DMS153 (cell line): ENCODE data around the gene WDR70.
"Not testable (repeated sequence)": the region's sequence is repeated elsewhere in the genome, so short reads cannot be mapped to it uniquely, and the experiment has no call there.

Source experiments
- DNase-seq: peaks from one replicate; lab custom pipeline; 2025; lab: John Stamatoyannopoulos, UW

The WDR70 gene

DNA sequence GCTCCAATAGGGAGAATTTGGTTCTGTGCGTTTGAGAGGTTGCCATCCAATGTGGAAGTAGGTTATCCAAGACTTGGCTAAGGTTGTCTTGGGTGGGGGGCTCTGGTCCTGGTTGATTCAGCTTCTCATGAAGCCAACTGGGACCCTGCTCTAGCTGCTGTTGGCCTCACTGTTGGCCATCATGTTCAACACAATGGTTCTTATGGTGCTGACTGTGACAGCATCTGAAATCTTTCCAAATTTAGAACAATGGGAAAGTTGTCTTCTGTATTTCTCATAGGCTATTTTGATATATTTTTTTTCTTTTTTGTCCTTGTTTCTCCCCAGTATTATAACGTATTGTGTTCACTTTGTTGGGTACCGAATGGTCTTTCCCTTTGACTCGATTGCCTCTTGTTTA lies 388.8 kb downstream of the WDR70 start:
- DNase-seq, result no peak

DNA sequence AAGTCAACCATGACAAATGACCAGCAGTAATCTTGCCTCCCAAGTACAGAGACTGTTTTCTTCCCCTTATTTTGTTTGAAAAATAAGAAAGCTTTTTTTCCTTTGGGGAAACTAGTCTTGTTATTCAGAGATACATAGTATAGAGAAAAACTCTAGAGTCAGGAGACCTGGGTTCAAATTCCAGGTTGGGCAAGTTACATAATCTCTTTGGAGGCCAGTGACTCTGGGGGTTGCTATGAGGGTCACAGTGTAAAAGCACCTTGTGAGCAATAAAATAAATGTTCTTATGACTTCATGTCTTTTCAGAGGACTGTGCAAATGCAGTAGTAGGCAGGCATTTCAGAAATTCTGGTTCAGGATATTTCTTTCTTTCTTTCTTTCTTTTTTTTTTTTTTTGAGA lies 389.3 kb downstream of the WDR70 start:
- no peak for DNase-seq

DNA sequence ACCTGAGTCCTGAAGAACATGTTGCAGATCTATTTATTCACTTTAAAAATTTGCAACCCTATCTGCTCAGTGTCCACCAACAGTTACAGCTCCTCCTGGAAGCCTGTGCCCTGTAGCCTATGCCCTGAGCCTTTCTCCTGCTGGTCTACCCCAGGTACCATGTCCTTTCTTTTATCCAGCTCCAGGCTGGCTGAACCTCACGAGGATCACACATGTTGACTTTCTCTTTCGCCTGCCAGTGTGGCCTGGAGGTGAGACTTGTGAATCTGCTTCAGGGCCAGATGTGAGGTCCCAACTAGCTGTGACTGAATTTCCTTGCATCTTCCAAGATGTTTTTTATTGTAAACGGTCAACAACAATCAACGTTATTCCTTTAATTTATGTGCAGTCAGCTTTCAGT lies 390.0 kb downstream of the WDR70 start:
- DNase-seq, result no peak

DNA sequence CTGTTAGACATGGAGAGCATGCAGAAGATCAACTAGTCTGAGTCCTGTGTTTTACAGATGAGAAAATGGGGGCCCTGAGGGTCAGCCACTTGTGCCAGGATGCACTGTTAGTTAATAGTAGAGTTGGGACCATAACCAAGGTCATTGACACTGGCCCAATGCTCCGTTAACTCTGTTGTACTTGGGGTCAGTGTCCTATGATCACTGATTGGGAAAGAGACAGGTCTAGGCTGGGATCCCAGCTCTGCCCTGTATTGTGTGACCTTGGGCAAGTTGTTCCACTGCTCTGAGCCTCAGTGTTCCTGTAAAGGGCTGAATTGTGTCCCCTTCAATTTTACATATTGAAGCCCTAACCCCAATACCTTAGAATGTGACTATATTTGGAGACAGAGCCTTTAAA lies 390.7 kb downstream of the WDR70 start:
- no peak for DNase-seq

DNA sequence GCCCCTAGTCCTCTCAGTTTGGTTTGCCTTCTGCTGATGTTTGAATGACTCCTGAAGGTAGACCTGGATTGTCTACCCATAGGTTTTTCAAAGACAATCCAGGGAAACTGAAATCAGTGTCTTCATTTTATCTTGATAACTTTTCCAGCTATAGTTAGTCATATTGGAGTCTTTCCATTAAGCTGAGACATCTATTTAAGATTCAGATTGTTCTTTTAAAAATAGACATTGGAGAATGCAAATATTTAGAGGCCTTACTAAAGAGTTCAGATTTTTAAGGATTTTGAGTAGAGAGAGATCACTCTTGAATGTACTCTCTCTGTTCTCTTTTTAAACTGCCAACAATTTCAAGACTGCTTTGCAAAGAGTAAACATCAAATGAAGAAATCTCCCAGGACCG lies 391.7 kb downstream of the WDR70 start:
- DNase-seq, result no peak

DNA sequence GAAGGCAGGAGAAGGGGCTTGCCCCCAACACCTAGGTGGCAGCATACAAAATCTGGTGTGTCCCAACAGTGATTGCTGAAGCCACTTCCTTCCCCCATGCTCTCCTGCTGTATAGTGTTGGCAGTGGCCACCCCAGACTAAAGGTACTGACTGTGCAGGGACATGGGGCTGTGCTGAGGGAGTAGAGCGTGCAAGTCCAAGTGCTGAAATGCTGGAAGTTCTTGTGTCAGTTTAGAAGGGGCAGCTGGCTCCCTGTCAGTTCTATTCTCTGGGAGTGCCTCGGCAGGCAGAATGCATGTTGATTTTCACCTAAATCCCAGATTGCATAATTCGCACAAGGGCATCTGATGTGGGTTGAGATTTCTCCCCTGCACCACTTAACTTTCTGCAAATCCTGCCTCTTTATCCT lies 392.1 kb downstream of the WDR70 start:
- DNase-seq, result no peak

DNA sequence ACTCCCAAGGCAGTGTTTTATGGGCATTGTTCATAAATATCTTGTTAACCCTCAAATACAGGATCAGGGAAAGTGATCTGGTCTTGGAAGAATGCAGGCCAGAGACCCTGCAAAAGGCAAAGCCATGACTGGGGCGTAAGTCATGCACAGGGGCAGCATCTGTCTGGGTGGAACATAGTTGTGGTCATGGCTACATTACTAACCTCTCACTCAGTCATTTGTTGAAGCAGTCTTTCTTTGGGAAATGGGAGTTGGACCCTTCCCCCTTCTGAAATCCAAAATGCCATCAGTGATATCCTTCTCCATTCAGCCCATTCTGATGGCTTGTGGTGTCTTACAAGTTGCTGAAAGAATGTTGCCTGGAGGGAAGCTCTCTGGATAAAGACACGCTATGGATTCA lies 392.6 kb downstream of the WDR70 start:
- DNase-seq, result no peak

DNA sequence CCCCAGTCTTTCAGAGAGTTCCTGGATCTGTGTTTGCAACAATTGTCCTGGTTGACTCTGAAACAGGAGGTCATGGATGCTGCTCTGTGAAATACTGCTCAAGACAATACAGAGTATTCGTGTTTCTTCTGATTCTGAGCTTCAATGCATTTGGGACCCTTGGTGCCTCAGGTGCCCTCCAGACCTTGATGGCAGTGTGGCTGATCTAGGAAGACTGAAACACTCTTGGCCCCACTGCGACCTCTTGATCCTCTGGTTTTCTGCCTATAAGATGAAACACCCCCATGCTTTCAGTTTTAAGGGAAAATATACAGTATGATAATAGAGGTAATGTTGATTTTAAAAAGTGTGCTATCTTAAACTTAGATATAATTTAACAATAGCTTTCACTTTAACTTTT lies 393.1 kb downstream of the WDR70 start:
- no peak for DNase-seq

DNA sequence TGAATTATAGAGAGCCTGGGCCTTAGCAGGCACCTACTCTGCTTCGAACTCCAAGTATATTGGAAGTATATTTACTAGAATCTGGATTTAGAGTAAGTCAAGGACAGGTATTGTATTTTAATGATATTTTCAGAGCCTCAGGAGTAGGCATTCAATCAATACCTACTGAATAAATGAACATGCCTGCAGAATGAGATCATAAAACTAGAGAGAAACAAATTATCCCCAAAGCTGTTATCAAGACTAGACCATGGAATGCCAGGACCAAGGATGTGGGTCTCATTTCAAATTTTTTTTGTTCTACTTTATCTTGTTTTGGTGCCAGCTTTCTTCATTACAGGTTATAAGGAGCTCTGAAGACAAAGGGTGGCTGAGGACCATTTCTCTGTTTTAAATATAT lies 394.7 kb downstream of the WDR70 start:
- no peak for DNase-seq

DNA sequence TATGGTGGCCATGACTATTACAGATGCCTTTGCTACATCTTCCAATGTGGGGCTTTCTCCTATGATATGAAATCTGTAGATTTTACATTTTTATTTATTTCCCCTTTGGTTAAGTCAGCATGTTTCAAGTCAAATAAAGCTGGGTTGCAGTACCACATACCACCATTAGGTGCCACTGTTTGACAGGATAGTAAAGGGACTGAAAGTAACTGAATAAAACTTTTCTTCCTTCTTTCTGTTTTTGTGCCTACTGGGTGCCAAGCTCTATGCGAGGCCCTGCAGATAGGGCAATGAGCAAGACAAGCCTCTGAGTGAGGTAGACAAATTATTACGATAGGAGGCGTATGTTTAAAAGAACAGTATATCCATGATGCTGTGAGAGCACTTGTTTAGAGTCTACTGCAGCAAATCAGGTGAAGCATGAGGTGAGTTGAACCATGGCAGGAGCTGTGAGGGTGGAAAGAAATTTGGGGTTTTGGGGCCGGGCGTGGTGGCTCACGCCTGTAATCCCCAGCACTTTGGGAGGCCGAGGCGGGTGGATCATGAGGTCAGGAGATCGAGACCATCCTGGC lies 395.9 kb downstream of the WDR70 start:
- DNase-seq, result no peak

DNA sequence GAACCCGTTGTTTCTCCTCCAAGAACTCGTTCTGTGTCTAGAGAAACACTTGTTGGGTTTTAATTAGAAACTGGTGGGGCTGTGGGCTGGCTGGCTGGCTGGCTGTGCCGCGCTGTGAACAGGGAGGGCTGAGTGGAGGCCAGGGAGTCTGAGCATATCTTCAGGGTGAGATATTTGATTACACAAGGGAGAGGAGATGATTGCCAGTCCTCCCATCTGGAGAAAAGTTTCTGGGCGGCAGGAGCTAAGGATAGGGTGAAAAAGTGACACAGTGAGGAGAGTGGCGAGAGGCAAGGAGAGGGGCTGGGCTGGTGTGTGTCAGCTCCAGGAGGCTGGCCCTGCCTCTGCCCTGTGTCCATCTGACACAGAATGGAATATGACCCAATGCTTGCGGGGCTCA lies 397.7 kb downstream of the WDR70 start:
- no peak for DNase-seq

DNA sequence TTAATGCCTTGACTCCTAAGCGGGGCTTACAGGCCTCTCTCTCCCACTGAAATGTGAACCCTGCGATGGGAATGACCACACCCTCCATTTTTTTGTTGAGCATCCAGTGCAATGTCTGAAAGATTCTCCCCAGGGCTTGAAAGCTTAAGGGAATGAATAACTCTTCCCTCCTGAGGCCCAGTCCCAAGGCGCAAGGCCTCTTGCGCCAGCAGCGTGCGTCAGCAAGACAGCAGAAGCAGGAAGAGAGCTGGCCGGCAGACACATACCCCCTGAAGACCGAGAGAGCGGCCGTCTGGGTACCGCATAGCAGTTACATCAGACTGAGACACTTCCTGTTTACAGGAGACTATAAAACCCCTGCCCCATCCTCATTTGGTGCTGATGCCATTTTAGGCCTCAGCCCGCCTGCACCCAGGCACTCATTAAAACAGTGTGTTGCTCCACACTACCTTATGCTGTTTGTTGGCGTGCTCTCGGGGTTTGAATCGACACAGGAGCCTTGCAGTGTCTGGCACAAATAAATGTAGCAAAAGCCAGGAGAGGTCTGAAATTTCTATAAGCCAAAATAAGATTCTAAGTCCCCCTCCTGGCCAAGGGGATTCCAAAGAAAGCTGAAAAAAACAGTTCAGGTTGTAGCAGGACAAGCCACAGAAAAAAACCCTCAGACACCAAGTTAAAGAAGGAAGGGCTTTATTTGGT lies 398.5 kb downstream of the WDR70 start:
- DNase-seq, result no peak

DNA sequence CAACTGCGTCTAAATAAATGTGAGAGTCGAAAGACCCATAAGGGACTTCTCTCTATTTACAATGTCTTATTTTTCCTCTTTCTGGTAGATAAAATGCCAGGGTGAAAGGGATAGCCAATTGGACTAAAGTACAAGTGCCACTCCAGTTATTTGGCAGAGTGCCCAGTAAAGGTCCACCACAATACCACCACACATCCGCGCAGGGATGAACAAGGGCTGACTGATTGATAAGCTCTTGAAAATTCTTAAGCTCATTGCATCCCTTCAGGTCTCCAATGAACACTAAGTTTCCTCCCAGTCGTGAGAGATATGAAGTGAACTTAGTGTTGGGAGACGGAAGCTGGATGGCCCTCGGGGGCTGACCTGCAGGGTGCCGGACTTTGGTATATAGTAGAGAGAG lies 402.3 kb downstream of the WDR70 start:
- DNase-seq, result not testable (repeated sequence)

DNA sequence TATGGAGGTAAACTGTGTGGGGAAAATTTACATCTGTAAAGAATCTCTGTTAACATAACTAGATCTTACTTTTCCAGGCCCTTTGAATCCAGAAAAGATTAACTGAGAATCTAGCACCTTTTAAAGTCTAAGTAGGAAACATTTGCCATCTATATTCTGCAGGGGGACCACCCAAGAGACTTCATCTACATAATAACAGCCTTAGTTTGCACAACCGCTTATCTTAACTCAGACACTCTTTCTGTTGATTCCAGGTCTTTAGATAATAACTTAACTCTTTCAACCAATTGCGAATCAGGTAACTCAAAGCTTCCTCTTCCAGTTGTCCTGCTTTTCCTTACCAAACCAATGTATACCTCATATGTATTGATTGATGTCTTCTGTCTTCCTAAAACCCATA lies 407.3 kb downstream of the WDR70 start:
- DNase-seq, result no peak

DNA sequence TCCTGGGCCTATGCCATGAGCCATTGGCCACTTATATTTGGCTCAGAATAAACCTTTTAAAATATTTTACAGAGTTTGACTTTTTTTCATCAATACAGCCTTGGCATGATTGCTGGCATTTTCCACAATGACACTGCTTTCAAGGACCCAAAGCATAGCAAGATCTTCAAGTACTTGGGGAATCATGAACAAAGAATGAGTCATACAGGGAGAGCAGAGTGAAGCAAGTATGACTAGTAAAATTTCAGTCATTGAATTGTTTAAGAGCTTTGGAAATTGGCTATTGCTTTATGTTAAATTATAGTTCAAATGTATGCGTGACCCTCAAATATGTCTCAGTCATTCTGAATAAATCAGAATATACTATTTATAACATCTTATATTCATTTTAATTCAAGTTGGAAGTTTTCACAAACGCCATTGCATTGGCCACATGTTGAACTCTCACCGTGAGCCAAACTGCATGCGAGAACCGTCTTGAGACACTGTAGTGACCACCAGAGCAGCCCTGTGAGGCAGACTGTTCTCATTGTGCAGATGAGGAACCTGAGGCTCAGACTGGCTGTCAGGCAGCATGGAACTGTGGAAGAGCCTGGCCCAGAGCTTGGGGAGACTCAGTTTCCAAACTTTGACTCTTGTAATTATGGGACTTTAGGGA lies 407.9 kb downstream of the WDR70 start:
- DNase-seq, result no peak

DNA sequence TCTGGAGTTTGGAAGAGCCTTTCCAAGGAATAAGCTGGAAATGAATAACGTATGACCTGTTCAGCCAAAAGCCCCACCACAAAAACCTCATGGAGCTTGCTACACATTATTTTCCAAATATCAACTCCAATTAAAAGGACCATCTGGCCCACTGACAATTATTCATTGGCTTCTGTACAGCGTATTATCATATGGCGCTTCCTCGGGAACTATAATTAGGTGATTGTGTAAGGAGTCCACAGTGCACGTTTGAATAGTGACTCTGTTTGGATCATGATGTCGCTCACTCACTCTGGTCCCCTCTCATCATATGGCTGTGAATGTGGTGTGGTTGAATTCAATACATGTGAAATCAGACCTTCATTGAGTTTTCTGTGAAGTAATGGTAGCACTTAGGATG lies 408.6 kb downstream of the WDR70 start:
- no peak for DNase-seq

DNA sequence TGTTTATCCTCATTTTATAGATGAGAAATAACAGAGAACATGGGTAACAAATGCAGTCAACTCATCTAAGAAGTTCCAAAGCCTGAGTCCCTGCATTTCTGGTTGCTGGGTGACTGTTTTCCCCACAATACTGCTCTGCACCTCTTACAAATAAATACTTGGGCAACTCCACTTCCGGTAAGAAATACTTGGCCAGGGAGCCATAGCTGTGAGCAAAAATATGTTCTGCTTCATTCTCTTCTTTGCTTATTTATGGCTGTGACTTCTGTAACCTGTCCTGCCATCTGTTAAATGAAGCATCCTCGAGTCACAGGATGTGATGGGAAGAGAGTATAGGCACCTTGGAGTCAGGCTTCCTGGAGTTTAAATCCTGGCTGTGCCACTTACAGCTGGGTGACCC lies 410.9 kb downstream of the WDR70 start:
- DNase-seq, result no peak

DNA sequence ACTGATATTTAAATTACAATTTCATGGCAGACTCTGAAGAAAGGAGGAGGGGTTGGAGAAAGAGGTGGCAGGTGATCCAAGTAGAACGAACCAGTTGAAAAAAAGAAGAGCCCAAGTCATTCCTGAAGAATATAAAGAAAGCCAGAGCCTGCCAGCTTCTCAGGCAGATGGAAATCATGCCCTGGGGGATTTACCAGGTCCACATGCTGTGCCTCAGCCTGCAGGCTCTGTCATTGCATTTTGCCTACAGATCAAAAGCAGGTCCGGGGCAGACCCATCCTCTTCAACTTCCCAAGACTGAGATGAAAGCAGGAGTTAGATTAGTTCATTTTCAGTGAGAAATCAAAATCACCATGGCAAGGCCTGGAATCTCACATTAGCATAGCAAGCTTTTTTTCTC lies 412.2 kb downstream of the WDR70 start:
- DNase-seq, result no peak

DNA sequence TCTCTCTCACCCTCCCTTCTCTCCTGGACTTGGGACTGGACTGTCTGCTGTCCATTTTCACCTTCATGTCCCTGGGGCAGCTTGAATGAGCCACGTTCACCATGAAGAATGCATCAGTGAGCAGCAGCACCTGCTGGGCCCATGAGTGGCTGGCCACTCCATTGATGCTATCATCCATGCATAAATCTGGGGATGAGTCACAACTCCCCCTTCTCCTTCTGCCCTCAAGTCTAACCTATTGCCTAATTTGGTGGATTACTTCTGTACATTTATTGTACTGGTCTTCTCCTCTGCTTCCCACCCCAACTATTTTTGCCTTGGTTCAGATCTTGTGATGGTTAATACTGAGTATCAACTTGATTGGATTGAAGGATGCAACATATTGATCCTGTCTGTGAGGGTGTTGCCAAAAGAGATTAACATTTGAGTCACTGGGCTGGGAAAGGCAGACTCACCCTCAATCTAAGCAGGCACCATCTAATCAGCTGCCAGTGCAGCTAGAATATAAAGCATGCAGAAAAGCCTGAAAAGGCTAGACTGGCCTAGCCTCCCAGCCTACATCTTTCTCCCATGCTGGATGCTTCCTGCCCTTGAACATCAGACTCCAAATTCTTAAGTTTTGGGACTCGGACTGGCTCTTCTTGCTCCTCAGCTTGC lies 414.0 kb downstream of the WDR70 start:
- no peak for DNase-seq

DNA sequence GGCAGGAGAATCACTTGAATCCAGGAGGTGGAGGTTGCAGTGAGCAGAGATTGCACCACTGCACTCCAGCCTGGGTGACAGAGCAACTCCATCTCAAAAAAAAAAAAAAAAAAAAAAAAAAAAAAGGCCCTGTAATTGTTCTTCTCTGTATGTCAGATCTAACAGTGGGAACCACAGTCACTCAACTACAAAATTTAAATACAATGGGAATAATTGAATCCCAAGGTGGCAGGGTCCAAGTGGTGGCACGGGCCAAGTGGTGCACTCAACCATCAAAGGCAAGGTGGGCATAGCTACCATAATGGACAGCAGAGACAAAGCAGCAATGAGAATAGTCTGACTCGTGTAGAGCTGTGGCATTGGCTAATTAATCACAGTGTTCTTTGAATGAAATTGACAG lies 416.2 kb downstream of the WDR70 start:
- DNase-seq, result not testable (repeated sequence)

DNA sequence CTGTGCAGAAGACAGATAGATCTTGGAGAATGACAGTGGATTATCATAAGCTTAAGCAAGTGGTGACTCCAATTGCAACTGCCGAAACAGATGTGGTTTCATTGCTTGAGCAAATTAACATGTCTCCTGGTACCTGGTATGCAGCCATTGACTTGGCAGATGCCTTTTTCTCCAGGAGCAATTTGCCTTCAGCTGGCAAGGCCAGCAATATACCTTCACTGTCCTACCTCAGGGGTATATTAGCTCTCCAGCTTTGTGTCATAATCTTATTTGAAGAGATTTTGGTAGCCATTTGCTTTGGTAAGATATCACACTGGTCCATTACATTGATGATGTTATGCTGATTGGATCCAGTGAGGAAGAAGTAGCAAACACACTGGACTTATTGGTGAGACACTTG lies 417.3 kb downstream of the WDR70 start:
- DNase-seq, result not testable (repeated sequence)

DNA sequence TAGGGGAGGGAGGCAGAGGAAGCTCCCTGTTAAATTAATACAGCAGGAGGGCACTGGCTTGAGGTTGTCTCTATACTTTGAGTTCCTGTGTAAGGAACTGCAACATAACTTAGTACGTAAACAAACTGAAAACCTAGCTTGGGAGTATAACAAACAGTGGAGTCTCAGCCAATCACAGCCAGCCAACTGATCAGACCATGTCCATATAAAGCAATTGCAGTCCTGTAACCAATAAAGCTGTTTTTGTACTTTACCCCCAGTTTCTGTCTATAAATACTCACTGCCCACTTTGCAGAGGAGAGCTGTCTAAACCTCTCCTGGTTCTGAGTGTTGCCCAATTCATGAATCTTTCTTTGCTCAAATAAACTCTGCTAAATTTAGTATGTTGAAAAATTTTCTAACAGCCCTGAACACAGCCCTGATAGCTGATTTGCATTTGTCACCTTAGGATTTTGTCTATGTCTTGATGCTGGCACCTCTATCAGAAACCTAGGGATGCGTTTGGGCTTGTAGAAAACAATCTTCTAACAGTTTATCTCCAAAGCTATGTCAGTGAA lies 420.8 kb downstream of the WDR70 start:
- no peak for DNase-seq

DNA sequence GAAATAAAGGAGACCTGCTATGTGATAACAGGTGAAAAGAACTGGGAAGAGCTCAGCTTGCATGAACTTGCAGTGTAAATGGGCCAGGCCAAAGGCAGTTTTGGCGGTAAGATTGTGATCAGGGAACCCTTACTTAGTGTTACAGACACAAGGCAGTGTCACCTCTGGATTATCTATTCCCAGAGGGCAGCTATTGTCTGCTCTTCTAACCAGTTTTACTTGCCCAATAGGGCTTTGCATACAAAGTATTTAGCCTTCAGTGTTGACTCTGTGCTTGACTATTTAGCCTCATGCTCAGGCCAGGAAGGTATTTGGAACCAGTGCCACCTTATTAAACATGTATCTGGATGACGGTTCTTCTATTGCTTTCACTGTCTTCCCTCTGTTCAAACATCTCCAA lies 422.4 kb downstream of the WDR70 start:
- no peak for DNase-seq
